Measurements from ENCODE around the gene TEX14. TPM values are rescaled to one million over a fixed set of nuclear protein-coding genes. Genes with fewer than 3 reads are reported as not detected.

Gene TEX14
- polyA plus RNA-seq, 3 donors = 0.25 TPM; not detected in 2

DNA sequence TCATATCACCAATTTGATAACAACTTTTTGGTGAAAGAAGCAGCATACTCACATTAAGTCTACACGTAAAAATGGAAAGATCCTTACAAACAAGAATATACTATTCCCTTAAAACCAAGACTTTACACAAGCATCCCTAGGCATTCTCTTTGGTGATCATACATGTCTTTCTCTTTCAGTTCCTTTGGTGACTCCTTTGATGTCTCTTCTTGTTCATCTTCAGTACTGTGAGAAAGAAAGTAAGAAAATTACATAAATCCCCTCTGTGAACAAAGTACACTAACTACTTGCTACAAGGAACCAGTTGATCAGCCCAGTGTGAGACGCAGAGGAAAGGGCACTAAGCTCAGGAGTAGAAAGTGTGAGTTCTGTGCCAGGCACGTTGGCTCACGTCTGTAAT, 117.8 kb downstream of the TEX14 start:
- no peak for DNase-seq

DNA sequence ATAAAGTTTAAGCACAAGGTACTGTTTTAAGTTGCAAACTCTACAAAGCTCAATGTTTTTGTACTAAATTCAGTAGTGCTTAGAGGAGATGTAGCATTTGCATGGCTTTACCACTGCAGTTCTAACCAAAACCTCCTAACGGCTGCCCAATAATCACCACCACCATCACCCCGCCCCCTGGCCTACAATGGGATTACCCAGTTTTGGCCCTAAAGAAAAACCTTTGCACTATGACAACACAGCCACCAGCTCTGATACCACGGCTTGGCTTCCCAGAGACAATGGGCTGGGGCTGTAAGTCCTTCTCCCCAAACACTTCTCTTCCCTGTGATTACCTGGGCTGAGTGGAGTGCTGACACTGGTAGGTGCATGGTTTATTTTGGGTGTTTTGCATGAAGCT, 119.0 kb downstream of the TEX14 start:
- Histone ChIP-seq H3K4me1 (ENCODE audit: control insufficient read depth in 1 of 2, insufficient read depth in 2 of 2, low read length in 2 of 2) (peaks cover 26 to 33% of the 10 kb centered on the region in 2 donors), H3K4me2 (replicated peaks; ENCODE audit: extremely low read depth, low read length, poor library complexity, severe bottlenecking) (no peak overlapping the region), H3K79me2 (ENCODE audit: insufficient read depth, low read length) (no peaks in the 10 kb centered on the region), H3K9me3 (replicated peaks in 1 of 2; ENCODE audit: control insufficient read depth in 1 of 2, insufficient read depth in 1 of 2, low read length in 2 of 2) (no peaks in the 10 kb centered on the region), H4K20me1 (ENCODE audit: insufficient read depth, low read length) (no peaks in the 10 kb centered on the region), H3K36me3 (replicated peaks in 1 of 2; ENCODE audit: control insufficient read depth in 1 of 2, insufficient read depth in 2 of 2, low read length in 2 of 2) (no peaks in the 10 kb centered on the region), H2AFZ (ENCODE audit: insufficient read depth, low read depth, low read length, poor library complexity, severe bottlenecking) (no peak overlapping the region), H3K9ac (ENCODE audit: insufficient read depth, low read length, poor library complexity, severe bottlenecking) (no peak overlapping the region), H3K4me3 (replicated peaks in 1 of 3; ENCODE audit: low read depth in 2 of 3, low read length in 3 of 3) (no peak overlapping the region), H3K27ac (ENCODE audit: low read depth in 1 of 2, low read length in 2 of 2) (no peak overlapping the region), H3K27me3 (ENCODE audit: control insufficient read depth in 2 of 2, insufficient read depth in 2 of 2, low read length in 2 of 2) (no peaks in the 10 kb centered on the region)
- DNase-seq = no peak
- intact Hi-C loops (cut with micrococcal nuclease) = no loop called here
- no peak overlapping the region for H3K27ac Mint-ChIP-seq
- peaks cover 38% of the 10 kb centered on the region for H3K4me1 Mint-ChIP-seq
- H3K4me3 Mint-ChIP-seq = no peak overlapping the region
- TF ChIP-seq, protein P1, sequence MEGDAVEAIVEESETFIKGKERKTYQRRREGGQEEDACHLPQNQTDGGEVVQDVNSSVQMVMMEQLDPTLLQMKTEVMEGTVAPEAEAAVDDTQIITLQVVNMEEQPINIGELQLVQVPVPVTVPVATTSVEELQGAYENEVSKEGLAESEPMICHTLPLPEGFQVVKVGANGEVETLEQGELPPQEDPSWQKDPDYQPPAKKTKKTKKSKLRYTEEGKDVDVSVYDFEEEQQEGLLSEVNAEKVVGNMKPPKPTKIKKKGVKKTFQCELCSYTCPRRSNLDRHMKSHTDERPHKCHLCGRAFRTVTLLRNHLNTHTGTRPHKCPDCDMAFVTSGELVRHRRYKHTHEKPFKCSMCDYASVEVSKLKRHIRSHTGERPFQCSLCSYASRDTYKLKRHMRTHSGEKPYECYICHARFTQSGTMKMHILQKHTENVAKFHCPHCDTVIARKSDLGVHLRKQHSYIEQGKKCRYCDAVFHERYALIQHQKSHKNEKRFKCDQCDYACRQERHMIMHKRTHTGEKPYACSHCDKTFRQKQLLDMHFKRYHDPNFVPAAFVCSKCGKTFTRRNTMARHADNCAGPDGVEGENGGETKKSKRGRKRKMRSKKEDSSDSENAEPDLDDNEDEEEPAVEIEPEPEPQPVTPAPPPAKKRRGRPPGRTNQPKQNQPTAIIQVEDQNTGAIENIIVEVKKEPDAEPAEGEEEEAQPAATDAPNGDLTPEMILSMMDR (IDR thresholded peaks at IDR 0.05) = no peak
- H3K27me3 Mint-ChIP-seq (ENCODE audit: low read depth in 3 of 3) = peaks cover 0 to 1% (median 0%) of the 10 kb centered on the region in 3 donors
- WGBS (ENCODE audit: insufficient coverage) = no CpG with 5 or more reads among the region's 3 CpGs
- peaks cover 0 to 2% (median 0%) of the 10 kb centered on the region in 7 donors for H3K9me3 Mint-ChIP-seq
- no peaks in the 10 kb centered on the region for H3K36me3 Mint-ChIP-seq

More for the DNA sequence above, 117.8 kb downstream of the TEX14 start:
- Histone ChIP-seq H3K9me3 (replicated peaks in 1 of 2; ENCODE audit: control insufficient read depth in 1 of 2, insufficient read depth in 1 of 2, low read length in 2 of 2) (no peaks in the 10 kb centered on the region), H4K20me1 (ENCODE audit: insufficient read depth, low read length) (no peaks in the 10 kb centered on the region), H3K27me3 (ENCODE audit: control insufficient read depth in 2 of 2, insufficient read depth in 2 of 2, low read length in 2 of 2) (no peaks in the 10 kb centered on the region), H3K27ac (ENCODE audit: low read depth in 1 of 2, low read length in 2 of 2) (no peak overlapping the region), H3K4me1 (ENCODE audit: control insufficient read depth in 1 of 2, insufficient read depth in 2 of 2, low read length in 2 of 2) (peaks cover 14 to 21% of the 10 kb centered on the region in 2 donors), H3K79me2 (ENCODE audit: insufficient read depth, low read length) (no peaks in the 10 kb centered on the region), H3K4me2 (replicated peaks; ENCODE audit: extremely low read depth, low read length, poor library complexity, severe bottlenecking) (no peak overlapping the region), H3K36me3 (replicated peaks in 1 of 2; ENCODE audit: control insufficient read depth in 1 of 2, insufficient read depth in 2 of 2, low read length in 2 of 2) (no peaks in the 10 kb centered on the region), H3K9ac (ENCODE audit: insufficient read depth, low read length, poor library complexity, severe bottlenecking) (no peak overlapping the region), H3K4me3 (replicated peaks in 1 of 3; ENCODE audit: low read depth in 2 of 3, low read length in 3 of 3) (no peak overlapping the region), H2AFZ (ENCODE audit: insufficient read depth, low read depth, low read length, poor library complexity, severe bottlenecking) (no peak overlapping the region)
- Mint-ChIP-seq H3K27me3 (ENCODE audit: low read depth in 3 of 3) (peaks cover 0 to 3% (median 1%) of the 10 kb centered on the region in 3 donors), H3K9me3 (peaks cover 0 to 2% (median 0%) of the 10 kb centered on the region in 7 donors), H3K4me1 (peaks cover 27% of the 10 kb centered on the region), H3K27ac (peak overlapping the region in 1 of 7 donors; percentile 27), H3K36me3 (no peaks in the 10 kb centered on the region), H3K4me3 (no peak overlapping the region)
- TF ChIP-seq, protein P1 (IDR thresholded peaks at IDR 0.05) = no peak
- intact Hi-C loops (cut with micrococcal nuclease) = no loop called here
- WGBS (ENCODE audit: insufficient coverage) = 95% methylated on average over 3 of the region's 4 CpGs
